AG04449 (cell line): ENCODE measurements around the gene PRDM5.
A peak's percentile ranks its signal among the peaks of the same experiment; 100 is the strongest.

Experiments used
- CTCF ChIA-PET: fragments of 350-600 bp; formaldehyde crosslinking; extraction: SDS; loops from one replicate; lab custom pipeline; 2021; ENCODE audit warnings: antibody characterized with exemption; lab: Yijun Ruan, JAX
- POLR2A ChIA-PET: fragments of 400-600, 350-600 bp; formaldehyde crosslinking; extraction: SDS; loops from one replicate; lab custom pipeline; 2020; ENCODE audit warnings: antibody characterized with exemption, inconsistent platforms; lab: Yijun Ruan, JAX
- DNase-seq: peaks from one replicate; pipeline ENCODE4 v3.0.0-alpha.2; 2010; ENCODE audit warnings: low read depth, low spot score
- H3K4me3 ChIP-seq: 2 replicates; pipeline ENCODE4 v1.5.1; 2011; ENCODE audit warnings: low read depth, mild to moderate bottlenecking, control low read depth, low read length
- TF ChIP-seq, protein P1 (sequence below): IDR thresholded peaks from one replicate; pipeline ENCODE4 v1.5.1; 2011; ENCODE audit warnings: mild to moderate bottlenecking, moderate library complexity, low read length, control low read depth, inconsistent platforms; ENCODE audit not compliant: insufficient read depth; ENCODE audit errors: missing control alignments

The PRDM5 gene

DNA sequence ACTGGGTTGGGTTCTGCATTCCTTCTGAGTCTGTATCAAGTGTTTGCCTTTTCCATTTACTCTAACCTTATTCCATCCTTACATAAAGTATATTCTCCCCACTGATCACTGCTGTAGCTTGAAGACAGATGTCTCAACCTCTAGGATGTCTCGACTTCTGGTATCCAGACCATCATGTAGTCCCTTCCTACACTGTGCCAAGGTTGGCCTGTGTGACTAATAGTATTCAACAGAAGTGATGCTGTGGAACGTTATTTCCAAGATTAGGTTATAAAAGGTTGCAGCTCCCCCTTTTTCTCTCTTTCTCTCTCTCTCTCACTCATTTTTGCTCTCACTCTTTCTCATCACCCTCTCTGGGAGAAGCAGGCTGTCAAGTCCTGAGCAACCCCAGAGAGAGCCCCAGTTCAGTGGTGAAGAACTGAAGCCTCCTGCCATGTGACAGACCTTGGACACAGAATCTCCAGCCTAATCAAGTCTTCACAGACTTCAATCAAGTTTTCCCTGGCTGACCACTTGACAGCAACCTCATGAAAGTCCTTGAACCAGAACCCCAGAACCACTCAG, 75.4 kb downstream of the PRDM5 start:
- POLR2A ChIA-PET = no interaction called here
- CTCF ChIA-PET = no interaction called here

DNA sequence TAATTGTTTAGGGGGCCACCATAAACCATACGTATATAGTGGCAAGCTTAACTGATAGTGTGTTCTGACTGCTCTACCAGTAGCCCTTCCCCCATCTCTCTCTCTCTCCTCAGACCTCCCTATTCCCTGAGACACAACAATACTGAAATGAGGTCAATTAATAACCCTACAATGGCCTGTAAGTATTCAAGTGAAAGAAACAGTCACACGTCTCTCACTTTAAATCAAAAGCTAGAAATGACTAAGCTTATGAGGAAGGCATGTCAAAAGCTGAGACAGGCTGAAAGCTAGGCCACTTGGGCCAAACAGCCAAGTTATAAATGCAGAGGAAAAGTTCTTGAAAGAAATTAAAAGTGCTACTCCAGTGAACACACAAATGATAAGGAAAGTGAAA, 78.0 kb downstream of the PRDM5 start:
- ChIA-PET POLR2A (no interaction called here), CTCF (interaction anchor here (1.0 to 1.6 kb wide), 5 partner anchors 8 to 133 kb away, joined by 3 to 6 read pairs (median 4); no protein-coding TSS in a partner anchor)
- no peak for DNase-seq
- TF ChIP-seq, protein P1, sequence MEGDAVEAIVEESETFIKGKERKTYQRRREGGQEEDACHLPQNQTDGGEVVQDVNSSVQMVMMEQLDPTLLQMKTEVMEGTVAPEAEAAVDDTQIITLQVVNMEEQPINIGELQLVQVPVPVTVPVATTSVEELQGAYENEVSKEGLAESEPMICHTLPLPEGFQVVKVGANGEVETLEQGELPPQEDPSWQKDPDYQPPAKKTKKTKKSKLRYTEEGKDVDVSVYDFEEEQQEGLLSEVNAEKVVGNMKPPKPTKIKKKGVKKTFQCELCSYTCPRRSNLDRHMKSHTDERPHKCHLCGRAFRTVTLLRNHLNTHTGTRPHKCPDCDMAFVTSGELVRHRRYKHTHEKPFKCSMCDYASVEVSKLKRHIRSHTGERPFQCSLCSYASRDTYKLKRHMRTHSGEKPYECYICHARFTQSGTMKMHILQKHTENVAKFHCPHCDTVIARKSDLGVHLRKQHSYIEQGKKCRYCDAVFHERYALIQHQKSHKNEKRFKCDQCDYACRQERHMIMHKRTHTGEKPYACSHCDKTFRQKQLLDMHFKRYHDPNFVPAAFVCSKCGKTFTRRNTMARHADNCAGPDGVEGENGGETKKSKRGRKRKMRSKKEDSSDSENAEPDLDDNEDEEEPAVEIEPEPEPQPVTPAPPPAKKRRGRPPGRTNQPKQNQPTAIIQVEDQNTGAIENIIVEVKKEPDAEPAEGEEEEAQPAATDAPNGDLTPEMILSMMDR = no peak
- no peak overlapping the region for H3K4me3 ChIP-seq

More for the DNA sequence above, 75.4 kb downstream of the PRDM5 start:
- TF ChIP-seq, protein P1 = no peak
- no peak for DNase-seq
- H3K4me3 ChIP-seq = no peak overlapping the region

DNA sequence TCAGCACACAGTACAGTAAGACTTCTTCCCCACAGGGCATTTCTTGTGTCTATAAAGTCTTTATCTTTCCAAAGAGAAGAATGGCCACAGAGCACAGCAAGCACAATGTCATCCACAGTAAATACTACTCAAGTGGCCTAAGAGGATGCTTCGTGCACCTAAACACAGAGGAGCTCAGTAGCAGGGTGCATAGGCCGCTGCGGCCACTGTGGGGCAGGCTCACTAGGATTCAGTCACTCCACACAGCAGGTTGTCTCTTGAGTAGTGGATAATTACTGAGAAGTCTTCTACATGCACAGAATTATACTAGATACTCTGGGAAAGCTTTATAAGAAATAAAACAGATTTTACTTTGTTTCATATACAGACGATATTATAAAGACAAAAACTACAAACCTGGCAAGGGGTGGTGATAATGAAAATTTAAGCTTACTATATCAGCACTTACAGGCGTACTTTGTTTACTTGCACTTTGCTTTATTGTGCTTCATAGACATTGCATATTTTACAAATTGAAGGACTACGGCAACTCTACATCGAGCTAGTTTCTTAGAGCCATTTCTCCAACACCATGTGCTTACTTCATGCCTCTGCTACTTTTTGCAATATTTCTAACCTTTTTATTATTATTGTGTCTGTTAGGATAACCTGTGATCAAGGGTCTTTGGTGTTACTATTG, 78.5 kb downstream of the PRDM5 start:
- no peak overlapping the region for H3K4me3 ChIP-seq
- ChIA-PET CTCF (interaction anchor here (0.7 to 1.6 kb wide), 6 partner anchors 9 to 134 kb away, joined by 3 to 6 read pairs (median 4); no protein-coding TSS in a partner anchor), POLR2A (no interaction called here)
- TF ChIP-seq, protein P1 = peak; percentile 22
- DNase-seq = no peak

GRCh38 chr4:120842031-120842430, 80.5 kb downstream of the PRDM5 start:
- ChIA-PET CTCF (interaction anchor here (0.7 kb wide), 1 partner anchor 26 kb away, joined by 3 read pairs; no protein-coding TSS in a partner anchor), POLR2A (interaction anchor here (1.0 kb wide), 1 partner anchor 8 kb away, joined by 4 read pairs; no protein-coding TSS in a partner anchor)
- H3K4me3 ChIP-seq = no peak overlapping the region

DNA sequence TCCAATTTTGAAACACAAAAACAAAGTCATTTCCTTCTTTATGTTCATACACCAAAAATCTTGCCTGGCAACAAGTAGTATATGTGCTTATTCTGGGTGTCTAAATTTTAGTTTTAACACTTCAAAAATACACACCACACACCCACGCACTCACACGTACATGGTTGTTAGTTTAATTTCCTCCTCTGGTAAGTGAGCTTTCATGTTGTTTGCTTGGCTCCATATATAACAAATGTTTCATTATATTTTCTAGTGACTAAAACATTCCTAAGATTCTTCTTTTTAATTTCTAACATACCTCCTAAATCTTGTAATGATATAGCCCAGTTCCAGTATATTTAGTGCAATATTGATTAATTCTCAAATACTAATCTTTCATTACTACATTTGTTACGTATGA, 80.9 kb downstream of the PRDM5 start:
- no peak for DNase-seq
- CTCF ChIA-PET = interaction anchor here (0.7 kb wide), 1 partner anchor 25 kb away, joined by 3 read pairs; no protein-coding TSS in a partner anchor
- H3K4me3 ChIP-seq = no peak overlapping the region
- POLR2A ChIA-PET = interaction anchor here (1.0 kb wide), 1 partner anchor 8 kb away, joined by 4 read pairs; no protein-coding TSS in a partner anchor
- TF ChIP-seq, protein P1 = no peak

More at GRCh38 chr4:120842031-120842430, 80.5 kb downstream of the PRDM5 start:
- peak; percentile 46 for DNase-seq
- TF ChIP-seq, protein P1 = no peak
